ENCODE measurements around the gene ZNF785.

The ZNF785 gene

GRCh38 chr16:30623536-30624283, 38.2 kb upstream of the ZNF785 start:
- no peak overlapping the region for H3K4me3 ChIP-seq (ENCODE audit: low read depth, low read length)
- TF ChIP-seq POLR2A (IDR thresholded peaks at IDR 0.05; ENCODE audit: extremely low read depth, insufficient read length) = no peak
- TF ChIP-seq MYC (IDR thresholded peaks at IDR 0.05; ENCODE audit: low read depth, low read length) = no peak
- TF ChIP-seq CTCF (IDR thresholded peaks at IDR 0.05; ENCODE audit: low read depth, low read length) = no peak
- TF ChIP-seq, protein P1, sequence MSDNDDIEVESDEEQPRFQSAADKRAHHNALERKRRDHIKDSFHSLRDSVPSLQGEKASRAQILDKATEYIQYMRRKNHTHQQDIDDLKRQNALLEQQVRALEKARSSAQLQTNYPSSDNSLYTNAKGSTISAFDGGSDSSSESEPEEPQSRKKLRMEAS (IDR thresholded peaks at IDR 0.05; ENCODE audit: low read depth, low read length) = no peak
- no peak for DNase-seq (ENCODE audit: low read depth)

- no peak overlapping the region for H3K4me3 ChIP-seq (ENCODE audit: low read depth, low read length)
- no peak for DNase-seq (ENCODE audit: low read depth)
- TF ChIP-seq POLR2A (IDR thresholded peaks at IDR 0.05; ENCODE audit: extremely low read depth, insufficient read length) (no peak), CTCF (IDR thresholded peaks at IDR 0.05; ENCODE audit: low read depth, low read length) (no peak), MYC (IDR thresholded peaks at IDR 0.05; ENCODE audit: low read depth, low read length) (no peak)
- TF ChIP-seq, protein P1 (IDR thresholded peaks at IDR 0.05; ENCODE audit: low read depth, low read length) = no peak
Observed at GRCh38 chr16:30622455-30623032, 37.0 kb upstream of the ZNF785 start.

- TF ChIP-seq MYC (IDR thresholded peaks at IDR 0.05; ENCODE audit: low read depth, low read length) (no peak), POLR2A (IDR thresholded peaks at IDR 0.05; ENCODE audit: extremely low read depth, insufficient read length) (no peak), CTCF (IDR thresholded peaks at IDR 0.05; ENCODE audit: low read depth, low read length) (no peak)
- TF ChIP-seq, protein P1 (IDR thresholded peaks at IDR 0.05; ENCODE audit: low read depth, low read length) = no peak
- no peak for DNase-seq (ENCODE audit: low read depth)
- no peak overlapping the region for H3K4me3 ChIP-seq (ENCODE audit: low read depth, low read length)
Observed at GRCh38 chr16:30621765-30622164, 36.3 kb upstream of the ZNF785 start.

DNA sequence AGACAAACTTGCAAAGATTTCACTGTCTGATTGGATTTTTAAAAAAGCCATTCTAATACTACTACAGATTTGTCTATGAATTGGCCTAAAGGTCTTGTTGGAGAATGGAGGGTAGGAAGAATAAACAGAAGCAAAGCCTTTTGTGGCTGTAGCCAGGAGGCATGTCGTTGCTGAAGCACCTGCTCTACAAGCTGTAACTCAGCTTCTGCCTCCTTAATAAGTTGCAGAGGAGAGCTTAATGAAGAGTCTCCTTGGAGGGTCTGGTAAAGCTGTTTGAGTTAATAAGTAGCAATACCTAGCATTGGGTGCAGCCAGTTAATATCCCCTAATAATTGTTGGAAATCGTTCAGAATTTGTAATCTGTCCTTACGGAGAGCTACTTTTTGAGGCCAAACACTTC, 34.7 kb upstream of the ZNF785 start:
- TF ChIP-seq POLR2A (IDR thresholded peaks at IDR 0.05; ENCODE audit: extremely low read depth, insufficient read length) (no peak), CTCF (IDR thresholded peaks at IDR 0.05; ENCODE audit: low read depth, low read length) (no peak), MYC (IDR thresholded peaks at IDR 0.05; ENCODE audit: low read depth, low read length) (no peak)
- TF ChIP-seq, protein P1 (IDR thresholded peaks at IDR 0.05; ENCODE audit: low read depth, low read length) = no peak
- no peak for DNase-seq (ENCODE audit: low read depth)
- no peak overlapping the region for H3K4me3 ChIP-seq (ENCODE audit: low read depth, low read length)

GRCh38 chr16:30619638-30620037, 34.1 kb upstream of the ZNF785 start:
- TF ChIP-seq, protein P1 (IDR thresholded peaks at IDR 0.05; ENCODE audit: low read depth, low read length) = no peak
- no peak for TF ChIP-seq MYC (IDR thresholded peaks at IDR 0.05; ENCODE audit: low read depth, low read length)
- no peak for TF ChIP-seq CTCF (IDR thresholded peaks at IDR 0.05; ENCODE audit: low read depth, low read length)
- TF ChIP-seq POLR2A (IDR thresholded peaks at IDR 0.05; ENCODE audit: extremely low read depth, insufficient read length) = no peak
- no peak for DNase-seq (ENCODE audit: low read depth)
- no peak overlapping the region for H3K4me3 ChIP-seq (ENCODE audit: low read depth, low read length)

Measured in NB4 (cell line).